GM18867 (cell line): Measurements from ENCODE around the gene GAS6.

ENCODE experiments used
- ATAC-seq: cut with Tn5 transposase; IDR thresholded peaks from one replicate; pipeline ENCODE4 v1.9.1; 2021; ENCODE audit warnings: mild to moderate bottlenecking, moderate library complexity; ENCODE audit not compliant: unreplicated experiment

GAS6 gene

GRCh38 chr13:113813070-113813748, 50.7 kb downstream of the GAS6 start:
- no peak for ATAC-seq

- ATAC-seq, result no peak
These were observed 51.5 kb downstream of the GAS6 start for GRCh38 chr13:113812178-113813040.

- no peak for ATAC-seq
These were observed 52.6 kb downstream of the GAS6 start for GRCh38 chr13:113811081-113811928.

- ATAC-seq, result no peak
These were observed 53.2 kb downstream of the GAS6 start for GRCh38 chr13:113810640-113811039.

- no peak for ATAC-seq
These were observed 53.9 kb downstream of the GAS6 start for GRCh38 chr13:113809934-113810333.

- no peak for ATAC-seq
These were observed 55.6 kb downstream of the GAS6 start for GRCh38 chr13:113808058-113808834.

GRCh38 chr13:113806526-113806925, 57.4 kb downstream of the GAS6 start:
- ATAC-seq, result no peak

- ATAC-seq, result no peak
These were observed 57.8 kb downstream of the GAS6 start for GRCh38 chr13:113806104-113806471.

- no peak for ATAC-seq
These were observed 58.3 kb downstream of the GAS6 start for GRCh38 chr13:113805431-113806103.

- no peak for ATAC-seq
These were observed 59.0 kb downstream of the GAS6 start for GRCh38 chr13:113804703-113805430.

- ATAC-seq, result no peak
These were observed 59.7 kb downstream of the GAS6 start for GRCh38 chr13:113804017-113804702.

GRCh38 chr13:113803409-113804016, 60.4 kb downstream of the GAS6 start:
- no peak for ATAC-seq

- ATAC-seq, result no peak
These were observed 61.1 kb downstream of the GAS6 start for GRCh38 chr13:113802761-113803160.

- ATAC-seq, result no peak
These were observed 61.8 kb downstream of the GAS6 start for GRCh38 chr13:113802090-113802531.

- no peak for ATAC-seq
These were observed 62.5 kb downstream of the GAS6 start for GRCh38 chr13:113801289-113801961.

- ATAC-seq, result no peak
These were observed 63.3 kb downstream of the GAS6 start for GRCh38 chr13:113800576-113800926.

- no peak for ATAC-seq
These were observed 65.6 kb downstream of the GAS6 start for GRCh38 chr13:113798200-113798811.
